HCT116 (cell line): ENCODE results near the gene ELN. TPM values are rescaled to one million over a fixed set of nuclear protein-coding genes. Genes with fewer than 3 reads are reported as not detected.

ENCODE experiments used
- ATAC-seq: fragments of 200-7000 bp; cut with Tn5 transposase; 2 replicates; pipeline ENCODE4 v1.9.1; 2020; ENCODE audit warnings: mild to moderate bottlenecking, moderate library complexity
- BruUV-seq: library from RNA; stranded (reverse); fragments of 400-500 nt; replicated peaks from 2 replicates; lab custom pipeline; 2021; lab: Mats Ljungman, UMichigan
- CTCF ChIA-PET: fragments of 300-600 bp; sonication (Branson Sonifier 250); formaldehyde crosslinking; loops from one replicate; lab custom pipeline; 2021; ENCODE audit warnings: antibody characterized with exemption; lab: Charles Lee
- POLR2A ChIA-PET: fragments of 300-600, 350-600 bp; sonication (Branson Sonifier 250); formaldehyde crosslinking; loops from one replicate; lab custom pipeline; 2021; ENCODE audit warnings: antibody characterized with exemption; lab: Charles Lee
- RAD21 ChIA-PET, 2 experiments: fragments of 300-600 bp; sonication (Branson Sonifier 250); formaldehyde crosslinking; loops; one replicate each; lab custom pipeline; 2023; ENCODE audit warnings: low total read pairs in 2 of 2; ENCODE audit not compliant: uncharacterized antibody in 2 of 2, unreplicated experiment in 2 of 2, low non-redundant PET in 1 of 2; lab: Charles Lee
- DNase-seq: peaks from one replicate; pipeline ENCODE4 v3.0.0-alpha.2; 2010; ENCODE audit warnings: low read depth, low spot score
- H2AFZ ChIP-seq: fragments of 200-600 bp; shearing (Covaris generic), sonication (generic); 2 replicates; pipeline ENCODE4 v1.6.1; 2017; ENCODE audit warnings: low read depth, mixed run types, mixed read lengths, antibody characterized with exemption, low read length; ENCODE audit not compliant: poor library complexity, severe bottlenecking
- H3K27ac ChIP-seq: 2 replicates; pipeline ENCODE4 v1.5.1; 2012; ENCODE audit warnings: low read depth, low read length
- H3K27me3 ChIP-seq: fragments of 200-600 bp; sonication (generic); 2 replicates; pipeline ENCODE4 v1.6.1; 2016; ENCODE audit warnings: mixed run types, low read length, mixed read lengths; ENCODE audit not compliant: insufficient read depth
- H3K36me3 ChIP-seq, 2 experiments: fragments of 200-500 bp in 1 of 2; fragments of 200-600 bp in 1 of 2; sonication (Bioruptor generic) in 1 of 2; sonication (generic) in 1 of 2; 2 replicates each; pipeline versions ENCODE4 v1.5.1 to v1.6.1; 2014 to 2016; ENCODE audit warnings: low read length in 2 of 2, inconsistent platforms in 1 of 2, mixed read lengths in 1 of 2, mixed run types in 1 of 2; ENCODE audit not compliant: insufficient read depth in 2 of 2, control insufficient read depth in 1 of 2
- H3K4me1 ChIP-seq, 2 experiments: fragments of 200-600 bp in 1 of 2; sonication (generic) in 1 of 2; 2 replicates each; pipeline versions ENCODE4 v1.5.1 to v1.6.1; 2012 to 2017; ENCODE audit warnings: low read length in 2 of 2, inconsistent platforms in 1 of 2, mild to moderate bottlenecking in 1 of 2, mixed read lengths in 1 of 2, mixed run types in 1 of 2, moderate library complexity in 1 of 2; ENCODE audit not compliant: insufficient read depth in 2 of 2, control insufficient read depth in 1 of 2
- H3K4me2 ChIP-seq: fragments of 200-600 bp; sonication (generic); 2 replicates; pipeline ENCODE4 v1.6.1; 2017; ENCODE audit warnings: mixed run types, low read length, mixed read lengths
- H3K4me3 ChIP-seq, 2 experiments: fragments of 200-600 bp in 1 of 2; sonication (generic) in 1 of 2; replicated peaks in 1 of 2; 2 replicates each; pipeline ENCODE4 v1.5.1; 2011 to 2016; ENCODE audit warnings: low read length in 2 of 2, control low read depth in 1 of 2, low read depth in 1 of 2, mild to moderate bottlenecking in 1 of 2, mixed read lengths in 1 of 2, mixed run types in 1 of 2
- H3K79me2 ChIP-seq: fragments of 200-600 bp; sonication (generic); 2 replicates; pipeline ENCODE4 v1.6.1; 2017; ENCODE audit warnings: mild to moderate bottlenecking, mixed run types, low read length, moderate library complexity, mixed read lengths; ENCODE audit not compliant: insufficient read depth
- H3K9ac ChIP-seq: fragments of 200-600 bp; sonication (generic); 2 replicates; pipeline ENCODE4 v1.6.1; 2016; ENCODE audit warnings: low read length, mixed read lengths
- H3K9me2 ChIP-seq: fragments of 200-600 bp; sonication (generic), shearing (Covaris generic); 2 replicates; pipeline ENCODE4 v1.6.1; 2017; ENCODE audit warnings: mixed run types, mild to moderate bottlenecking, moderate library complexity; ENCODE audit not compliant: insufficient read depth
- H3K9me3 ChIP-seq, 2 experiments: fragments of 200-500 bp in 1 of 2; fragments of 200-600 bp in 1 of 2; sonication (Bioruptor generic) in 1 of 2; sonication (generic) in 1 of 2; 2 replicates each; pipeline ENCODE4 v1.6.1; 2014 to 2017; ENCODE audit warnings: low read length in 2 of 2, mixed read lengths in 2 of 2, inconsistent platforms in 1 of 2, low read depth in 1 of 2, mild to moderate bottlenecking in 1 of 2, mixed run types in 1 of 2, moderate library complexity in 1 of 2; ENCODE audit not compliant: control insufficient read depth in 1 of 2, insufficient read depth in 1 of 2
- H4K20me1 ChIP-seq: fragments of 200-600 bp; sonication (generic), shearing (Covaris generic); 2 replicates; pipeline ENCODE4 v1.6.1; 2017; ENCODE audit warnings: mixed run types, mild to moderate bottlenecking, moderate library complexity; ENCODE audit not compliant: insufficient read depth
- FOSL1 ChIP-seq: IDR thresholded peaks from 2 replicates; pipeline ENCODE4 v1.6.1; 2012; ENCODE audit warnings: low read depth
- intact Hi-C: fragments of 100-400 bp; cut with micrococcal nuclease; formaldehyde crosslinking; loops from 2 replicates; pipeline ENCODE4 v1.10.0; 2022
- total RNA-seq: library from RNA; stranded (reverse); gene quantifications from one replicate; pipeline ENCODE4 v1.2.1, GENCODE V29; 2021; ENCODE audit not compliant: unreplicated experiment
- TF ChIP-seq, protein P1 (sequence below): IDR thresholded peaks from 2 replicates; pipeline ENCODE4 v1.6.1; 2011; ENCODE audit warnings: mild to moderate bottlenecking, low read length, moderate library complexity; ENCODE audit not compliant: insufficient replicate concordance; ENCODE audit errors: extremely low read depth

ELN gene
- total RNA-seq, 1 experiment from 2014 or later, result 0.17 TPM

DNA sequence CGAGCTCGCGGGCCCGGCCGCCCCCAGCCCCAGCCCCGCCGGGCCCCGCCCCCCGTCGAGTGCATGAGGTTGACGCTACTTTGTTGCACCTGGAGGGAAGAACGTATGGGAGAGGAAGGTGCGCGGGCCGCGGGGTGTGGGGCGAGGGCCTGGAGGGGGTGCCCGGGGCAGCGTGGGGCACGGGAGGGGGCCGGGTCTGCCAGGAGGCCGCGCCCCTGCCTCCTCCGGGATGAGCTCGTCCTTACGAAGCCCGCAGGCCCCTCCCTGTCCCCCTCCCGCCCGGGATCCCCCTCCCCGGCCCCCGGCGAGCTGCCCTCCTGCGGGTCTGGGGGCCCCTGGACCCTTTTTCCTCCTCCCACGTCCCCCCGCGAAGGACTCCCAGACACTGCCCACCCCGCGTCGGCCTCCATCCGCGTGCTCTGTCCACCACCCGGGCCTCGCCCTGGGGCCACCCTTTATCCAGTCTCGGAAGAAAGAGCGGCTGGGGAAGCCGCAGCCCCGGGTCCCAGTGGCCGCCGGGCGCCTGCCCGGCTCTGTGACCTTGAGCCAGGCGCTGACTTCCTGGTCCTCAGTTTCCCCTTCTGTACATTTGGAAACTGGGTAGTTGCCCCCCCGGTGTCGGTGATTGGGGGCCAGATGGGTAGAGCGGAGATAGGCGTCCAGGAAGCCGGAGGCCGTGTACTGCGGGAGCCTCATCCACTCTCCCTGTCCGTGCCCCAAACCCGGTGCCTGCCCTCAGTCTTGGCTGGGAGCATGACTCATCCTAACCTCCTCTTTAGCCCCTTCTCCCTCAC, 56.2 kb downstream of the ELN start:
- Histone ChIP-seq H3K79me2 (peaks cover 27% of the 10 kb centered on the region; the same call in 1 of the 2 replicates), H3K4me2 (peak overlapping the region; percentile 86), H3K4me3 (peak overlapping the region; percentile 80 to 88), H3K27me3 (no peaks in the 10 kb centered on the region), H3K9me3 (no peaks in the 10 kb centered on the region), H3K4me1 (peaks cover 27 to 39% of the 10 kb centered on the region in 2 experiments), H3K27ac (peak overlapping the region; percentile 80), H3K9me2 (no peaks in the 10 kb centered on the region), H3K9ac (peak overlapping the region; percentile 90), H3K36me3 (peaks cover 7 to 10% of the 10 kb centered on the region in 2 experiments; a peak in 2 of 4 replicates), H4K20me1 (no peaks in the 10 kb centered on the region), H2AFZ (no peak overlapping the region)
- DNase-seq, result no peak
- peak; percentile 50 for ATAC-seq
- TF ChIP-seq FOSL1, result peak; percentile 37; the same call in 1 of the 2 replicates
- TF ChIP-seq, protein P1, sequence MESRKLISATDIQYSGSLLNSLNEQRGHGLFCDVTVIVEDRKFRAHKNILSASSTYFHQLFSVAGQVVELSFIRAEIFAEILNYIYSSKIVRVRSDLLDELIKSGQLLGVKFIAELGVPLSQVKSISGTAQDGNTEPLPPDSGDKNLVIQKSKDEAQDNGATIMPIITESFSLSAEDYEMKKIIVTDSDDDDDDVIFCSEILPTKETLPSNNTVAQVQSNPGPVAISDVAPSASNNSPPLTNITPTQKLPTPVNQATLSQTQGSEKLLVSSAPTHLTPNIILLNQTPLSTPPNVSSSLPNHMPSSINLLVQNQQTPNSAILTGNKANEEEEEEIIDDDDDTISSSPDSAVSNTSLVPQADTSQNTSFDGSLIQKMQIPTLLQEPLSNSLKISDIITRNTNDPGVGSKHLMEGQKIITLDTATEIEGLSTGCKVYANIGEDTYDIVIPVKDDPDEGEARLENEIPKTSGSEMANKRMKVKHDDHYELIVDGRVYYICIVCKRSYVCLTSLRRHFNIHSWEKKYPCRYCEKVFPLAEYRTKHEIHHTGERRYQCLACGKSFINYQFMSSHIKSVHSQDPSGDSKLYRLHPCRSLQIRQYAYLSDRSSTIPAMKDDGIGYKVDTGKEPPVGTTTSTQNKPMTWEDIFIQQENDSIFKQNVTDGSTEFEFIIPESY, result no peak
- intact Hi-C loops, result no loop called here
- ChIA-PET RAD21 (interaction anchor here in 1 of 2 experiments (1.1 kb wide), 1 partner anchor 99 kb away, joined by 3 read pairs; no protein-coding TSS in a partner anchor), CTCF (interaction anchor here (1.5 kb wide), 2 partner anchors 100 to 117 kb away, joined by 3 to 4 read pairs; no protein-coding TSS in a partner anchor), POLR2A (interaction anchor here (1.2 kb wide), 2 partner anchors 11 to 83 kb away, joined by 3 read pairs; no protein-coding TSS in a partner anchor)
- BruUV-seq, result no TSS peak
